ENCODE data around the gene MORF4L1. TPM values are rescaled to one million over a fixed set of nuclear protein-coding genes. Genes with fewer than 3 reads are reported as not detected.
"Not testable (repeated sequence)": the region's sequence is repeated elsewhere in the genome, so short reads cannot be mapped to it uniquely, and the experiment has no call there.

Gene MORF4L1
- total RNA-seq, 2 donors from 2014 or later: 330 to 368 TPM

GRCh38 chr15:78836333-78836732, 36.4 kb upstream of the MORF4L1 start:
- H3K9me3 ChIP-seq: no peaks in the 10 kb centered on the region
- no peaks in the 10 kb centered on the region for H3K27me3 ChIP-seq
- H3K36me3 ChIP-seq: no peaks in the 10 kb centered on the region
- H3K27ac ChIP-seq: no peak overlapping the region
- H3K4me3 ChIP-seq: no peak overlapping the region
- no peak for TF ChIP-seq CTCF (IDR thresholded peaks at IDR 0.05)
- DNase-seq (ENCODE audit: low spot score): no peak
- H3K4me1 ChIP-seq: peaks cover 0 to 7% of the 10 kb centered on the region in 2 donors

- Histone ChIP-seq H3K4me3 (no peak overlapping the region), H3K36me3 (no peaks in the 10 kb centered on the region), H3K4me1 (peaks cover 0 to 7% of the 10 kb centered on the region in 2 donors), H3K9me3 (no peaks in the 10 kb centered on the region), H3K27me3 (no peaks in the 10 kb centered on the region), H3K27ac (no peak overlapping the region)
- TF ChIP-seq CTCF (IDR thresholded peaks at IDR 0.05): no peak
- no peak for DNase-seq (ENCODE audit: low spot score)
Observed at GRCh38 chr15:78837131-78837530, 35.6 kb upstream of the MORF4L1 start.

GRCh38 chr15:78837543-78837942, 35.1 kb upstream of the MORF4L1 start:
- no peak overlapping the region for H3K4me3 ChIP-seq
- H3K9me3 ChIP-seq: no peaks in the 10 kb centered on the region
- no peaks in the 10 kb centered on the region for H3K36me3 ChIP-seq
- H3K27me3 ChIP-seq: no peaks in the 10 kb centered on the region
- TF ChIP-seq CTCF (IDR thresholded peaks at IDR 0.05): no peak
- no peak for DNase-seq (ENCODE audit: low spot score)
- no peak overlapping the region for H3K27ac ChIP-seq
- H3K4me1 ChIP-seq: peaks cover 0 to 7% of the 10 kb centered on the region in 2 donors

GRCh38 chr15:78838489-78838888, 34.2 kb upstream of the MORF4L1 start:
- peaks cover 0 to 7% of the 10 kb centered on the region in 2 donors for H3K4me1 ChIP-seq
- H3K27ac ChIP-seq: no peak overlapping the region
- no peaks in the 10 kb centered on the region for H3K36me3 ChIP-seq
- no peak for DNase-seq (ENCODE audit: low spot score)
- H3K27me3 ChIP-seq: no peaks in the 10 kb centered on the region
- no peaks in the 10 kb centered on the region for H3K9me3 ChIP-seq
- TF ChIP-seq CTCF (IDR thresholded peaks at IDR 0.05): no peak
- H3K4me3 ChIP-seq: no peak overlapping the region

GRCh38 chr15:78839151-78839550, 33.5 kb upstream of the MORF4L1 start:
- not testable (repeated sequence) for H3K36me3 ChIP-seq

GRCh38 chr15:78840661-78841375, 31.9 kb upstream of the MORF4L1 start:
- no peak for DNase-seq (ENCODE audit: low spot score)
- Histone ChIP-seq H3K36me3 (no peaks in the 10 kb centered on the region), H3K4me3 (no peak overlapping the region), H3K27me3 (no peaks in the 10 kb centered on the region), H3K9me3 (no peaks in the 10 kb centered on the region), H3K4me1 (peaks cover 0 to 7% of the 10 kb centered on the region in 2 donors), H3K27ac (no peak overlapping the region)
- no peak for TF ChIP-seq CTCF (IDR thresholded peaks at IDR 0.05)

More at GRCh38 chr15:78839151-78839550, 33.5 kb upstream of the MORF4L1 start:
- not testable (repeated sequence) for H3K4me1 ChIP-seq; DNase-seq (ENCODE audit: low spot score); H3K9me3 ChIP-seq; H3K4me3 ChIP-seq; H3K27me3 ChIP-seq; H3K27ac ChIP-seq
